HL-60/S4 treated with phorbol 12-myristate 13-acetate at 8.2 ng/mL for 4 days and 3 days (cell line): ENCODE results near the gene OLFM2.
"Not testable (repeated sequence)": the region's sequence is repeated elsewhere in the genome, so short reads cannot be mapped to it uniquely, and the experiment has no call there.

ENCODE experiments used
- in situ Hi-C: fragments of 300-500 bp; cut with MboI; formaldehyde crosslinking; loops from 2 replicates; pipeline ENCODE4 v1.15.0; 2022; ENCODE audit warnings: low sequenced_read_pairs

Gene OLFM2

GRCh38 chr19:9945319-9945966, 9.1 kb upstream of the OLFM2 start:
- in situ Hi-C loops: loop anchor here (25.0 kb wide), 1 partner anchor 292 kb away; the partner anchor contains the start of gene S1PR2

- in situ Hi-C loops: loop anchor here (25.0 kb wide), 1 partner anchor 294 kb away; the partner anchor contains the start of gene S1PR2
Measured at GRCh38 chr19:9943744-9944143, 7.4 kb upstream of the OLFM2 start.

GRCh38 chr19:9941671-9942070, 5.4 kb upstream of the OLFM2 start:
- in situ Hi-C loops: loop anchor here (25.0 kb wide), 1 partner anchor 296 kb away; the partner anchor contains the start of gene S1PR2

- in situ Hi-C loops: loop anchor here (25.0 kb wide), 1 partner anchor 296 kb away; the partner anchor contains the start of gene S1PR2
Measured at GRCh38 chr19:9941231-9941630, 4.9 kb upstream of the OLFM2 start.

- in situ Hi-C loops: loop anchor here (25.0 kb wide), 1 partner anchor 297 kb away; the partner anchor contains the start of gene S1PR2
Measured at GRCh38 chr19:9940778-9941177, 4.5 kb upstream of the OLFM2 start.

- in situ Hi-C loops: loop anchor here (25.0 kb wide), 1 partner anchor 298 kb away; the partner anchor contains the start of gene S1PR2
Measured at GRCh38 chr19:9939301-9939913, 3.1 kb upstream of the OLFM2 start.

GRCh38 chr19:9937001-9937411, 691 bp upstream of the OLFM2 start:
- in situ Hi-C loops: loop anchor here (25.0 kb wide), 1 partner anchor 300 kb away; the partner anchor contains the start of gene S1PR2

- in situ Hi-C loops: loop anchor here (25.0 kb wide), 1 partner anchor 302 kb away; the partner anchor contains the start of gene S1PR2
Measured at GRCh38 chr19:9935506-9936325, 599 bp downstream of the OLFM2 start.

- in situ Hi-C loops: loop anchor here (25.0 kb wide), 1 partner anchor 303 kb away; the partner anchor contains the start of gene S1PR2
Measured at GRCh38 chr19:9934132-9934950, 2.0 kb downstream of the OLFM2 start.

GRCh38 chr19:9932835-9933234, 3.5 kb downstream of the OLFM2 start:
- in situ Hi-C loops: loop anchor here (25.0 kb wide), 1 partner anchor 304 kb away; the partner anchor contains the start of gene S1PR2

GRCh38 chr19:9931629-9932028, 4.7 kb downstream of the OLFM2 start:
- in situ Hi-C loops: loop anchor here (25.0 kb wide), 1 partner anchor 306 kb away; the partner anchor contains the start of gene S1PR2

GRCh38 chr19:9923440-9923839, 12.9 kb downstream of the OLFM2 start:
- in situ Hi-C loops: no loop called here

- in situ Hi-C loops: not testable (repeated sequence)
Measured at GRCh38 chr19:9922782-9923379, 13.4 kb downstream of the OLFM2 start.

GRCh38 chr19:9917321-9917720, 19.0 kb downstream of the OLFM2 start:
- in situ Hi-C loops: no loop called here

- in situ Hi-C loops: no loop called here
Measured at GRCh38 chr19:9916719-9917118, 19.6 kb downstream of the OLFM2 start.

- in situ Hi-C loops: no loop called here
Measured at GRCh38 chr19:9914315-9915207, 21.8 kb downstream of the OLFM2 start.

- in situ Hi-C loops: no loop called here
Measured at GRCh38 chr19:9914001-9914314, 22.4 kb downstream of the OLFM2 start.

- in situ Hi-C loops: no loop called here
Measured at GRCh38 chr19:9913237-9914000, 22.9 kb downstream of the OLFM2 start.
